Right lung (tissue), 5 donors: Measurements from ENCODE around the gene MREG. TPM values are rescaled to one million over a fixed set of nuclear protein-coding genes. Genes with fewer than 3 reads are reported as not detected.
"Not testable (repeated sequence)": the region's sequence is repeated elsewhere in the genome, so short reads cannot be mapped to it uniquely, and the experiment has no call there.

ENCODE experiments used
- DNase-seq, 2 donors: peaks; one replicate each; pipeline ENCODE4 v3.0.0-alpha.2; 2013
- polyA plus RNA-seq, 5 donors: library from polyadenylated mRNA; unstranded; fragments of 120-200 nt; gene quantifications; one replicate each; pipeline versions ENCODE4 v1.2.1 to v1.2.3, GENCODE V29; 2013; ENCODE audit warnings: inconsistent platforms in 1 of 5, low replicate concordance in 1 of 5; ENCODE audit not compliant: insufficient read length in 5 of 5, insufficient read depth in 1 of 5

The MREG gene
- polyA plus RNA-seq, 5 donors: 12.4 to 17.9 (median 14.7) TPM

- DNase-seq: no peak
Observed at GRCh38 chr2:216023055-216023648, 9.8 kb upstream of the MREG start.

DNA sequence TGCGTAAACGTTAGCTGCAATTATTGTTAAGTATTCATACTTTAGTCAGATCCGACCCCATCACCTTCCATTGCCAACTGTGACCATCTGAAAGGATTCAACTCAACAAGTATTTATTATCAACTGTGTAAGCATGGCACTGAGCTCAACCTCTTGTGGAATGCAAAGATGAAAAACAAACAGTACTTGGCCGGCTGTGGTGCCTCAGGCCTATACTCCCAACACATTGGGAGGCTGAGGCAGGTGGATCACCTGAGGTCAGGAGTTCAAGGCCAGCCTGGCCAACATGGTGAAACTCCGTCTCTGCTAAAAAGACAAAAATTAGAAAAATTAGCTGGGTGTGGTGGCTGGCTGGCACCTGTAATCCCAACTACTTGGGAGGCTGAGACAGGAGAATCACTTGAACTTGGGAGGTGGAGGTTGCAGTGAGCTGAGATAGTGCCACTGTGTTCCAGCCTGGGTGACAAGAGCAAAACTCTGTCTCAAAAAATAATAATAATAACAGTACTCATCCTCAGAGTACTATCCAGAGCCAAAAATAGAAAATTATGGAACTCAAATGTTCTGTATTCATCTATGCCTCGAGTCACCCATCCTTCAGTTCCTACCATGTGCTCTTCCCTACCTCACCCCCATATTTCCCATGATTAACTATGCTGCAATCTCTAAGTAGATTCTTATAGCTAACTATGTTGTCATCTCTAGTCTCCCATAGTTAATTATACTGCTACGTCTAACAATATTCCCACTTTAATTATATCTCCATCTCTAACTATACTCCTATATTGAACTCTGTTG lies 8.6 kb upstream of the MREG start:
- DNase-seq: no peak

- DNase-seq: no peak
Observed at GRCh38 chr2:216018709-216019108, 5.4 kb upstream of the MREG start.

DNA sequence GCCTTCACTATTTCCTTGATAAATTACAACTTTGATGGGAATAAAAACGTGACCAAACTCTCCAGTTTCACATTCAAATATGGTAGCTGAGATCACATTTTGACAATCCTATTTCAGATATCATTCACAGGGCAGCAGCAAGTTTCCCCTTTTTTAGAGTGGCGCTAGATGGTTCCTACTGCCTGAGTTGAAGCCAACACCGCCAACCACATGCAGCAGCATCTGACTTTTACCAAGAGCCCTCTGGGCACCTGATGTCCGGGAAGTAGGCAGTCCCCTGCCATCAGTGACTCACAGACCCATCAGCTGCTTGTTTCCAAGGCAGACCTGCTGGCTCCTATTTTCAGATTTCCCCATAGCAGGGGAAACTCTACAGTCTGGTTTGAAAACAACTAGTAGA lies 4.0 kb upstream of the MREG start:
- no peak for DNase-seq

DNA sequence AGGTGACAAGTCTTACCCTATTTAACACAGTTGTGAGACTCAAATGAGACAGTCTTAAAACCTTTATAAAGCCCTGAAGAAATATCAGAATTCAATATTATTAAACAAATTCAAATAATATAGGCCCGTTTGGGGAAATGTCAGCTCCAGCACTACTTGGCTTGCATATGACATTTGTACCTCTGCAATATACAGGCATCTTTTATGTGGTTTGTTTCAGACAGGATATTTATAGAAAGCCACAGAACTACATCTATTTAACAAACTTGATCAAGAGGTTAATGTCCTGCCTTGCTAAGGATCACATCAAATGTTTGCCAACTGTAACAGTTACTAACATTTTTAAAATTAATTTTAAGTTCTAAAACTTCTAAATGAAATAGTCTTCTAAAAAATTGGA lies 3.2 kb upstream of the MREG start:
- no peak for DNase-seq

DNA sequence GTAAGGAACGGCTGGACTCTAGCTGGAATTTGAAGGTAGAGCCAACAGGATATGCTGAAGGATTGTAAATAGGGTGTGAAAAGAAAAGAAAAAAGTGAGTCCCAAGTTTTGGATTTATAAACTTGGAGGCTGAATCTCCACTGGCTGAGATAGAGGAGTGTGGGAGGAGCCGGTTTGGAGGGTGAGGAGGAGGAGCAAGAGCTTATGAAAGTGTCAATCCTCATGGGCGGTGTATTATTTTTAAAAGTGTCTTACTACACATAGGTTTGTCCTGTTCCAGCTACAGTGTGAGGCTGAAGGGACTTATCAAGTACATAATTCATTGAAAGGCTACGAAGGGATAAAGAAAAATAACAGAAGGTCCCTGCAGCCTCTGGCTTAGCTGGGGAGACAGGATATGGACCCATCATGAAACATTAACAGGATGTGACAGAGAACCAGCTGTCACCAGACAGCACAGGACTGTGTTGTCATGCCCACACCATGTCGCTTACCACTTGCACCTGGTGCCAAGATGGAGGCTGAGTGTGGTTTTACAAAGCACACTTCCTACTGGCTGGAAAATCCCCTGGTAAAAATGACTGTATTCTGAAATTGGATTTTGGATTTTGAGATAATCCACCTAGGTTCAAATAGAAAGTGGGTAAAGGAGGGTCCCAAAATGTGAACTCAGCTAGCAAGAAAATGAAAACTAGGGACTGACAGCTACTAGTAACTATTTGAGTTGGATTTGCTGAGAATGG lies 2.5 kb upstream of the MREG start:
- DNase-seq: no peak

- no peak for DNase-seq
Observed at GRCh38 chr2:216014986-216015385, 1.6 kb upstream of the MREG start.

DNA sequence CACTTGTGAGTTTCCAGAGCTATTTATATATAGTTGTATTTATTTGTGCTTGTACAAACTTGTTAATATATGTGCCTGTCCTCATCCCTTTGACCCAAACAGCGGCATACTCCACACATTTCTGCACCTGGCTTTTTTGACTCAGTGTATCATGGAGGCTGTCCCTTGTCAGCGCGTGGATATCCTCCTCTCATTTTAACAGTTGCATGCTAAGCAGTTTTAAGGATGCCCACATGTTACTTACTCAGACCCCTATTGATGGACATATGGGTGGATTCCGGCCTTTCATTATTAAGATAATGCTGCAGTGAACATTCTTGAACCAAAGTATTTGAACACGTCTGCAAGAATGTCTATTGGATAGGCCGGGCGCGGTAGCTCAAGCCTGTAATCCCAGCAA lies 655 bp upstream of the MREG start:
- DNase-seq: no peak

- DNase-seq: no peak
Observed at GRCh38 chr2:216012830-216013079, 596 bp downstream of the MREG start.

GRCh38 chr2:216012133-216012829 lies 1.1 kb downstream of the MREG start:
- peak; percentile 36 to 55 for DNase-seq

- not testable (repeated sequence) for DNase-seq
Observed at GRCh38 chr2:216009215-216009614, 4.1 kb downstream of the MREG start.

- DNase-seq: no peak
Observed at GRCh38 chr2:216008387-216008786, 5.0 kb downstream of the MREG start.

DNA sequence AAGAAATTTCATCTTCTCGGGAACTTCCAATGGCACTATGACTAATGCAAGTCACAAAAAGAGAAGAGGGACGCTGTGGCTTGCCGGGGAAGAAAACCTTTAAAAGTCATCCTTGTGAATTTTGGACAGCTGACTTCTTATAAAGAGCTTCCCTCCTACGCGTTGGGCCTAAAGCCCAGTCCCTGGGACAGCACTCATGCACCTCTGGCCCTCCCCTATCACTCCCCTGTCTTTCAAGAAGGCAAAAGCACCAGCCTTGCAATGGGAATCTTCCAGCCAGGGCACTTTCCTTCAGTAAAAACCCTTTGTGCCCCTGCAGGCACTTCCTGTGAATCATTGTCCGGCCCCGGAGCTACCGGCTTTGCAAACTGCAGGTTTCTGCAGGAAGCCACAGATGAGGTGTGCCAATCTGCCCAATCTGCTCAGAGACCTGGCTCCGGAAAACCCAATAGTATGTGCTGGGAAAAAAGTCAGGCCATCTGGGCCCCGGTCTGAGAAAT lies 7.1 kb downstream of the MREG start:
- no peak for DNase-seq

DNA sequence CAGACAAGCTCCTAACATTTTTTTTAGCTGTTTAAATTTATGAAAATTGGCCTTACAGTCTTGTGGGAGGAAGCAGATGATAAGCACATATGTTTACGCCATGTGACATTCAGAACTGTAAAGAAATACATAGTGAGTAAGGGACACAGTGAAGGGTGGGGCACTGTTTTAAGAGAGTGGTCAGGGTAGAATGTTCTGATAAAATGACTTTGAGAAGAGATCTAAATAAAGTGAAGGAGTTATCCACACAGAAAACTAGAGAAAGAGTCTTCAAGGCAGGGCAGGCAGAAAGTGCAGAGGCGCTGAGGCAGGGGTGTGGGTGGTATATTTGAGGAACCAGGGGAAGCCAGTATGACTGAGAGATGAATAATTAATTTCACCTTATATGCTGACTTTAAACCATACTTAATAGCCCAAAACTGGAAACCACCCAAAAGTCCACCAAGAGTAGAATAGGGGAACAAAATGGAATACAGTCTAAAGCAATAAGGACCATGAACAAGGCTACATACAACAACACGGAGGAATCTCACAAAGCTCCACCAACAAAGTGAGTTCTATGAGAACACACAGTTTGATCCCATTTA lies 8.6 kb downstream of the MREG start:
- DNase-seq: no peak

GRCh38 chr2:216003876-216004696 lies 9.3 kb downstream of the MREG start:
- DNase-seq: no peak

GRCh38 chr2:216002693-216003092 lies 10.7 kb downstream of the MREG start:
- no peak for DNase-seq

GRCh38 chr2:216002101-216002678 lies 11.2 kb downstream of the MREG start:
- no peak for DNase-seq

GRCh38 chr2:216001216-216002100 lies 11.9 kb downstream of the MREG start:
- no peak for DNase-seq

GRCh38 chr2:215998636-215999035 lies 14.7 kb downstream of the MREG start:
- DNase-seq: no peak

DNA sequence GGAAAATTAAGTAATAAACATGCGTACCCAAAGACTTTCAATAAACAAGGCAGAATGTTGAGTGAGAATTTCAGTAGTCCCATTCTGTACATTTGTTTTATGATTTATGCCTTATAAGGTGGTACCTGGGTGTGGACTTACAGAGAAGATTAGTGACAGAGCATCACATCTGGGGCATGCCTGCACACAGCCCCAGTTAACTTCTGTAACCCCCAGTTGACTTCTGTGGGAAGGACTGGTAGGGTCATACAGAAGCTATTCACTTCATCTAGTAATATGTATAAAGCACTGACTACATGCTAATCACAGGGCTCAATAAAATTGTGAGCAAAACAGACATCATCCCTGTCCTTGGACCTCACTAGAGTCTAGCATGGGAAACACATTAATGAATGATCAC lies 16.1 kb downstream of the MREG start:
- DNase-seq: no peak
